MCF 10A (cell line): ENCODE measurements around the gene MYOZ1. TPM values are rescaled to one million over a fixed set of nuclear protein-coding genes. Genes with fewer than 3 reads are reported as not detected.
A peak's percentile ranks its signal among the peaks of the same experiment; 100 is the strongest.
"Not testable (repeated sequence)": the region's sequence is repeated elsewhere in the genome, so short reads cannot be mapped to it uniquely, and the experiment has no call there.

Experiments
- Bru-seq: library from RNA; stranded (reverse); fragments of 400-500 nt; gene quantifications from one replicate; lab custom pipeline; 2021; lab: Mats Ljungman, UMichigan
- BruChase-seq, 2 experiments: library from RNA; stranded (reverse); fragments of 400-500 nt; gene quantifications; one replicate each; lab custom pipeline; 2021; lab: Mats Ljungman, UMichigan
- BruUV-seq: library from RNA; stranded (reverse); fragments of 400-500 nt; replicated peaks from 2 replicates; lab custom pipeline; 2021; lab: Mats Ljungman, UMichigan
- CTCF ChIA-PET: fragments of 300-600 bp; sonication (Branson Sonifier 250); formaldehyde crosslinking; extraction: SDS; loops from one replicate; lab custom pipeline; 2021; ENCODE audit warnings: antibody characterized with exemption, inconsistent platforms; lab: Yijun Ruan, JAX
- POLR2A ChIA-PET: fragments of 300-600, 350-650 bp; sonication (Branson Sonifier 250); formaldehyde crosslinking; extraction: SDS; loops from one replicate; lab custom pipeline; 2020; ENCODE audit warnings: antibody characterized with exemption, inconsistent platforms; lab: Yijun Ruan, JAX
- DNase-seq: peaks from one replicate; pipeline ENCODE4 v3.0.0-alpha.2; 2018; ENCODE audit not compliant: unreplicated experiment
- H3K27ac Mint-ChIP-seq: one replicate; pipeline ENCODE4 v1.8.0; 2022; ENCODE audit warnings: mild to moderate bottlenecking, low read depth, mixed read lengths; ENCODE audit not compliant: unreplicated experiment
- H3K27me3 Mint-ChIP-seq: one replicate; pipeline ENCODE4 v1.8.0; 2022; ENCODE audit warnings: mixed read lengths; ENCODE audit not compliant: insufficient read depth, unreplicated experiment
- H3K36me3 Mint-ChIP-seq: one replicate; pipeline ENCODE4 v1.8.0; 2022; ENCODE audit warnings: mild to moderate bottlenecking, moderate library complexity, mixed read lengths; ENCODE audit not compliant: insufficient read depth, unreplicated experiment
- H3K4me1 Mint-ChIP-seq: one replicate; pipeline ENCODE4 v1.8.0; 2022; ENCODE audit warnings: mixed read lengths; ENCODE audit not compliant: insufficient read depth, unreplicated experiment
- H3K4me3 Mint-ChIP-seq: one replicate; pipeline ENCODE4 v1.8.0; 2022; ENCODE audit warnings: mild to moderate bottlenecking, moderate library complexity, mixed read lengths; ENCODE audit not compliant: unreplicated experiment
- H3K9me3 Mint-ChIP-seq: one replicate; pipeline ENCODE4 v1.8.0; 2022; ENCODE audit warnings: mixed read lengths; ENCODE audit not compliant: unreplicated experiment
- CTCF ChIP-seq: fragments of 200-600 bp; IDR thresholded peaks from one replicate; pipeline ENCODE4 v1.8.0; 2022; ENCODE audit warnings: antibody characterized with exemption, mild to moderate bottlenecking; ENCODE audit not compliant: unreplicated experiment
- intact Hi-C: fragments of 100-400 bp; cut with micrococcal nuclease; formaldehyde crosslinking; loops from 2 replicates; pipeline ENCODE4 v1.14.1; 2022
- long read RNA-seq: library from polyadenylated mRNA; stranded (forward); transcript quantifications from one replicate; pipeline ENCODE4 v2.0.0, GENCODE V29; 2022
- total RNA-seq: library from RNA; stranded (reverse); gene quantifications from 2 replicates; pipeline ENCODE4 v1.2.3, GENCODE V29; 2022

The MYOZ1 gene, protein sequence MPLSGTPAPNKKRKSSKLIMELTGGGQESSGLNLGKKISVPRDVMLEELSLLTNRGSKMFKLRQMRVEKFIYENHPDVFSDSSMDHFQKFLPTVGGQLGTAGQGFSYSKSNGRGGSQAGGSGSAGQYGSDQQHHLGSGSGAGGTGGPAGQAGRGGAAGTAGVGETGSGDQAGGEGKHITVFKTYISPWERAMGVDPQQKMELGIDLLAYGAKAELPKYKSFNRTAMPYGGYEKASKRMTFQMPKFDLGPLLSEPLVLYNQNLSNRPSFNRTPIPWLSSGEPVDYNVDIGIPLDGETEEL
- total RNA-seq (not detected in 2 replicates), Bru-seq, nascent RNA (not detected), BruChase-seq, experiment 1, labeled RNA remaining after a 6-hour chase (percentile 19 among the genes with signal in this experiment), BruChase-seq, experiment 2, labeled RNA remaining after a 2-hour chase (percentile 12 among the genes with signal in this experiment)
- long read RNA-seq, result 0 reads

GRCh38 chr10:73641328-73642060 is at the start of gene MYOZ1:
Gene MYOZ1, minus strand, starts transcription at chr10:73641474. Its CDS starts 1,457 bp downstream, at chr10:73640017.
- no TSS peak for BruUV-seq
- Mint-ChIP-seq H3K9me3 (no peaks in the 10 kb centered on the region), H3K4me3 (no peak within 1 kb of the TSS), H3K4me1 (peaks cover 7% of the 10 kb centered on the region), H3K36me3 (no peaks in the 10 kb centered on the region), H3K27ac (no peak within 1 kb of the TSS), H3K27me3 (no peaks in the 10 kb centered on the region)
- ChIA-PET CTCF (interaction anchor here (0.6 to 16.0 kb wide), 3 partner anchors 111 to 221 kb away, joined by 3 to 222 read pairs (median 5); no protein-coding TSS in a partner anchor), POLR2A (no interaction called here)
- TF ChIP-seq CTCF, result no peak
- no peak for DNase-seq
- intact Hi-C loops, result loop anchor here (5.0 kb wide), 1 partner anchor 229 kb away; the partner anchor contains the start of gene ANXA7

- CTCF ChIA-PET, intact Hi-C loops, DNase-seq, H3K4me3 Mint-ChIP-seq, H3K9me3 Mint-ChIP-seq, H3K27ac Mint-ChIP-seq, POLR2A ChIA-PET, H3K4me1 Mint-ChIP-seq, H3K36me3 Mint-ChIP-seq, BruUV-seq, H3K27me3 Mint-ChIP-seq: not testable (repeated sequence)
These were observed 49.5 kb upstream of the MYOZ1 start for GRCh38 chr10:73690755-73691154.

DNA sequence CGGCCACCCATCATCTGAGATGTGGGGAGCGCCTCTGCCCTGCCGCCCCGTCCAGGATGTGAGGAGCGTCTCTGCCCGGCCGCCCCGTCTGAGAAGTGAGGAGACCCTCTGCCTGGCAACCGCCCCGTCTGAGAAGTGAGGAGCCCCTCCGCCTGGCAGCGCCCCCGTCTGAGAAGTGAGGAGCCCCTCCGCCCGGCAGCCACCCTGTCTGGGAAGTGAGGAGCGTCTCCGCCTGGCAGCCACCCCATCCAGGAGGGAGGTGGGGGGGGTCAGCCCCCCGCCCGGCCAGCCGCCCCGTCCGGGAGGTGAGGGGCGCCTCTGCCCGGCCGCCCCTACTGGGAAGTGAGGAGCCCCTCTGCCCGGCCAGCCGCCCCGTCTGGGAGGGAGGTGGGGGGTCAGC is 48.3 kb upstream of the MYOZ1 start:
- H3K27ac Mint-ChIP-seq, H3K4me1 Mint-ChIP-seq, CTCF ChIA-PET, DNase-seq, H3K27me3 Mint-ChIP-seq, H3K36me3 Mint-ChIP-seq, intact Hi-C loops, H3K4me3 Mint-ChIP-seq, POLR2A ChIA-PET, H3K9me3 Mint-ChIP-seq, BruUV-seq: not testable (repeated sequence)

DNA sequence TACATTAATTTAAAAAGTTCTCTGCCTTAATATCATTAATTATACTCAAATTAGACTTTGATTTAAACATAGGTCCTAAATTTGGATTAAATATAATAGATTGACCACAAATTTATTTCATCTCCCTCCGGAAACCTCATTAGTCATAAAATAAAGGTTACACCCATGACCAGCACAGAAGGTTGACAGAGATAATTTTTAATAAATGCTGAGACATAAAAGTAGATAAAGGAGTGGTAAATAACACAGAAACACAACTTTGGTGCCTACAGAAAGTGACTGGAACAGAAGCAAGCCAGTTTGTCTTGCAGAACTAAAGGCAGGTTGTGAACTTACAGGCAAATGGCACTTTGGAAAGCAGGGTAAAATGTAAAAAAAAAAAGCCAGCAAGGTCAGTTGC is 46.4 kb upstream of the MYOZ1 start:
- DNase-seq, CTCF ChIA-PET, H3K27ac Mint-ChIP-seq, H3K9me3 Mint-ChIP-seq, H3K4me1 Mint-ChIP-seq, H3K27me3 Mint-ChIP-seq, H3K36me3 Mint-ChIP-seq, BruUV-seq, POLR2A ChIA-PET, H3K4me3 Mint-ChIP-seq, intact Hi-C loops: not testable (repeated sequence)

- CTCF ChIA-PET, H3K4me3 Mint-ChIP-seq, POLR2A ChIA-PET, H3K4me1 Mint-ChIP-seq, H3K9me3 Mint-ChIP-seq, H3K36me3 Mint-ChIP-seq, BruUV-seq, intact Hi-C loops, H3K27me3 Mint-ChIP-seq, DNase-seq, H3K27ac Mint-ChIP-seq: not testable (repeated sequence)
These were observed 33.3 kb upstream of the MYOZ1 start for GRCh38 chr10:73674546-73674945.

DNA sequence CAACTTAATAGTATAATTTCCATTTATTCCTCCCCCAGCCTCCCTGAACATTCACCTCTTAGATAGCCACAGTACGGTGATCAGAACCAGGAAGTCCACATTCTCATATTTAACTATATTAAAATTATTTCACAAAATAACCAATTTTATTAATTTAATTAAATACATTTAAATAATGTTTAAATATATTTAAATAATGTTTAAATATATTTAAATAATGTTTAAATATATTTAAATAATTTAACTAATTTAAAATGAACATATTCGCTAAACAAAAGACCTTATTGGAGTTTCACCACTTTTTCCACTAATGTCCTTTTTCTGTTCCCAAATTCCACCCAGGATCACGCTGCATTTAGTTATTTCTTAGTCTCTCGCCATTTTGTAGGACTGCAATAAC is 27.1 kb upstream of the MYOZ1 start:
- H3K36me3 Mint-ChIP-seq, DNase-seq, BruUV-seq: not testable (repeated sequence)

DNA sequence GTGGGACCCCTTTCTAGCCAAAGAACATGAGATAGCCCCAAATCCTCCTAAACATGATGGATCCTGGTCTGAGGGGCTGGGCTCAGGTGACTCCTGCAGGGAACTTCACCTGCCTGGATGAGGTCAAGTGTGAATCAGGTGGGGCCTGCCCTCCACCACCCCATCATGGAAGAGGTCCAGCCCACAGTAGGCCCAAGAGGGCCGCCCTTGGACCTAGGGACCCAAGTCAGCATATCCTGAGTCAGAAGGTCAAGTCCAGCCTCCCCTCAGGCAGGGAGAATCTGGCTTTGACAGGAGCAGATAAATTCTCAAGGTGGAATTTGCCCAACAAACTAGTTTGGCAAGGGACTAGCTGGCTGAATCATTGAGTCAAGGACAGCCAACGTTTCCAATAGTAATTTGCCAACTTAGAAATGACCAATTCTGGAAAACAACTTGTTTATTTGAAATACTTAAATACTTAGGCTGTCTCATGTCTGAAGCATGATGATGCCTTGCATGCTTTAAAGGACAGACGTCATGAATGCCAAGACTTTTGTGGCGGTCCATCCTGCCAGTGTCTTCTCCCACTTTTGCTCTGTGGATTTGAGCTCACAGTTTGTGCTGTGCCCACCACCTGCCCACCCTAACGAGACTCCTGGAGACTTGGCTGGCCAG is 25.0 kb upstream of the MYOZ1 start:
- CTCF ChIA-PET, POLR2A ChIA-PET, H3K4me3 Mint-ChIP-seq, BruUV-seq, H3K9me3 Mint-ChIP-seq, H3K36me3 Mint-ChIP-seq, H3K4me1 Mint-ChIP-seq, intact Hi-C loops, DNase-seq, H3K27me3 Mint-ChIP-seq: not testable (repeated sequence)
- H3K27ac Mint-ChIP-seq, result peak overlapping the region; percentile 29

More for the DNA sequence above, 27.1 kb upstream of the MYOZ1 start:
- CTCF ChIA-PET, POLR2A ChIA-PET, H3K9me3 Mint-ChIP-seq, H3K27ac Mint-ChIP-seq, H3K4me1 Mint-ChIP-seq, H3K27me3 Mint-ChIP-seq, H3K4me3 Mint-ChIP-seq, intact Hi-C loops: not testable (repeated sequence)

DNA sequence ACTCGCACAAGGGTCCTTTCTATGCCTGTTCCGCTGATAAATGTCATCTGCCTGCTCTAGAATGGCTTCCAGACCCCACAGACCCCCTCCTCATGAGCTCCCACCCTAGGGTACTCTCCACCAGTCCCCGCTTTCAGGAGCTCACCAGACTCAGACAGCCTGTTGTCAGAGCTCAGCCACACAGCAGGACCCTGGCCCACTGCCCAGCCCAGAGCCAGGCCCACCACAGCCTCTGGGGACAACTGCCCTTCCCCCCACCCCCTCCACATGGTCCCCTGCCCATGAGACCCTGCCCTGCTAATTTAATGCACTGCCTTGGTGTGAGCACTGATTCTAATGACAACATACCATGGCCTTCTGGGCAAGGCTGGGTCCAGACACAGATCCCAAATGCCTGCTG is 24.3 kb upstream of the MYOZ1 start:
- H3K4me3 Mint-ChIP-seq, H3K36me3 Mint-ChIP-seq, H3K27ac Mint-ChIP-seq, H3K27me3 Mint-ChIP-seq, intact Hi-C loops, DNase-seq, CTCF ChIA-PET, H3K9me3 Mint-ChIP-seq, POLR2A ChIA-PET, H3K4me1 Mint-ChIP-seq, BruUV-seq: not testable (repeated sequence)
